Fibroblast of the aortic adventitia (primary cell): ENCODE data around the gene ATOH8. TPM values are rescaled to one million over a fixed set of nuclear protein-coding genes. Genes with fewer than 3 reads are reported as not detected.

Experiments used
- DNase-seq: peaks from one replicate; pipeline ENCODE4 v3.0.0-alpha.2; 2010; ENCODE audit warnings: low read depth
- H3K4me3 ChIP-seq: 2 replicates; pipeline ENCODE4 v1.5.1; 2011; ENCODE audit warnings: low read depth, mild to moderate bottlenecking, control low read depth, low read length, moderate library complexity
- total RNA-seq: library from RNA; depleted of rRNA; stranded (reverse); fragments of >200 nt; gene quantifications from 2 replicates; pipeline ENCODE4 v1.2.3, GENCODE V29; 2012; ENCODE audit warnings: low replicate concordance
- TF ChIP-seq, protein P1 (sequence below): IDR thresholded peaks from 2 replicates; pipeline ENCODE4 v1.5.1; 2011; ENCODE audit warnings: mild to moderate bottlenecking, low read length, control low read depth, inconsistent platforms; ENCODE audit not compliant: insufficient read depth

The ATOH8 gene
- total RNA-seq, 1 donor: 17.0 TPM

DNA sequence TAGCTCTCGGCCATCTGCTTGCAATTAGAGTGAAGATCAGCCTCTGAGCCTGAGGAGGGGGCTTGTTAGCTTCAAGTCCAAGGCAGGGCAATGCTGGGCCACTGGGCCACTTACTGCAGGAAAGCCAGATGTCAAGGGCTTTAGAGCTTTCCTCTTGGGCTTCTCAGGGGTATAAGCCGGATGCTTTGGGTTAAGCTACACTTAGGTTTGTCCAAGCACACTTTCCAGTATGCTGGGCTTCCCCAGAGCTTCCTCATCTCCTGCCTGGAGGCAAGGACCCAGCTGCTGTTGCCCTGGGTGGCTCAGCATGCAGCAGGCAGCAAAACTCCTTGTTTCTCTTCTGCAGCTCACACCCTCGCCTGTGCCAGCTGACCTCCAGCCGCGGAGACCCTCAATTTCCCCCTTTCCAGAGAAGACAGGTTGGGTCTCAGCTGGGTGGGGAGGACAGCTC is 29.0 kb upstream of the ATOH8 start:
- DNase-seq: no peak
- H3K4me3 ChIP-seq: no peak overlapping the region
- TF ChIP-seq, protein P1, sequence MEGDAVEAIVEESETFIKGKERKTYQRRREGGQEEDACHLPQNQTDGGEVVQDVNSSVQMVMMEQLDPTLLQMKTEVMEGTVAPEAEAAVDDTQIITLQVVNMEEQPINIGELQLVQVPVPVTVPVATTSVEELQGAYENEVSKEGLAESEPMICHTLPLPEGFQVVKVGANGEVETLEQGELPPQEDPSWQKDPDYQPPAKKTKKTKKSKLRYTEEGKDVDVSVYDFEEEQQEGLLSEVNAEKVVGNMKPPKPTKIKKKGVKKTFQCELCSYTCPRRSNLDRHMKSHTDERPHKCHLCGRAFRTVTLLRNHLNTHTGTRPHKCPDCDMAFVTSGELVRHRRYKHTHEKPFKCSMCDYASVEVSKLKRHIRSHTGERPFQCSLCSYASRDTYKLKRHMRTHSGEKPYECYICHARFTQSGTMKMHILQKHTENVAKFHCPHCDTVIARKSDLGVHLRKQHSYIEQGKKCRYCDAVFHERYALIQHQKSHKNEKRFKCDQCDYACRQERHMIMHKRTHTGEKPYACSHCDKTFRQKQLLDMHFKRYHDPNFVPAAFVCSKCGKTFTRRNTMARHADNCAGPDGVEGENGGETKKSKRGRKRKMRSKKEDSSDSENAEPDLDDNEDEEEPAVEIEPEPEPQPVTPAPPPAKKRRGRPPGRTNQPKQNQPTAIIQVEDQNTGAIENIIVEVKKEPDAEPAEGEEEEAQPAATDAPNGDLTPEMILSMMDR: no peak

DNA sequence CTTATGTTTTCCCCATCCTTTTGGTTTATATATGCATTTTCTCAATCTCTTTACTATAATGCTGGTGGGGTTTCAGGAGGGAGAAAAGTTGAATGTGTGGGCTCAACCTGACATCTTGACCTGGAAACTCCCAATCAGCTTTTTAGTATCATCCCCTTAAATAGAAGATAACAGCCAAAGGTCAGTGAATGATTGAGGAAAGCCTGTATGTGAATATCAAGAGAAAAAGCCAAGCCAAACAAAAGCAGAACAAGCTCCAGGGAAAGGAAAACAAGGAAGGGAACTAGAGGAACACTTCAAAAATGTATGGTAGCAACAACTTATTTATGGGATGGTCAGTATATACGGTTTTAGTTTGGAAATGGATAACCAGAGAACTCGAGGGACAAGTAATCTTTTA is 28.3 kb upstream of the ATOH8 start:
- TF ChIP-seq, protein P1: no peak
- no peak for DNase-seq
- H3K4me3 ChIP-seq: no peak overlapping the region

DNA sequence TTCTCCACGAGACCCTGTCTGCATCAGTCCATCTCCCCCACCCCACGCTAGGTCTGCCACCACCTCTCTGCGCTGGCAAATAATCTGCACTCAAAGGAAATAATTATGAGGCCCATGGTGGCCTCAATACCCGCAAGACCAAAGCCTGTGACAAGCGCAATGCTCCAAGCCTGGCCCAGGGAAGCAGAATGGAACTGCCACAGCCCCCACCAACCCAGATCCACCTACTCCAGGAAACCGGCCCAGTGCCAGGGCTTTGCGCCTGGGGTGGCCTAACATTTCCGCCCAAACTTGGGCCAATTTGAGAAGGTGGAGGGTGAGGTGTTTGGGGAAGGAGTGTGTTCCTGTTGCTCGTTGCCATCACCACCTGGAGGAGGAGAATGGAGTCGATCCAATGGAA is 26.0 kb upstream of the ATOH8 start:
- TF ChIP-seq, protein P1: no peak

DNA sequence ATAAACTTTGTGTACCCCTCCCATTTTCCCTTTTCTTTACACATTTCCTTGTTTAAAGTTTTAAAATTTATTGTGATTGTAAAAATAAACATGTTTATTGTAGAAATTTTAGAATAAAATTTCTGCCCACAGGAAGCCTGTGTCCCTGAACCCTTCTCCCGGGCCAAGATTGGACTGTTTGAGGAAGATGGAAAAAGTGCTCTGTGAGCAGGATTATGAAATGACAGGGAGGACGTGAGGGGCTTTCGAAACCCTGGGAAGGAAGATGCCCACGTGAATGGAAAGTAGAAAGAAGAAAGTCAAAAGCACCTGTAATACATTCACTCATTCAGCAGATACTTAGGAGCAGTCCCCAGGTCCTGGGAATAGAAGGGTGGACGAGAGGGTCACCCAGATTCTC is 25.4 kb upstream of the ATOH8 start:
- no peak for DNase-seq

More for the DNA sequence above, 26.0 kb upstream of the ATOH8 start:
- DNase-seq: no peak
- no peak overlapping the region for H3K4me3 ChIP-seq

DNA sequence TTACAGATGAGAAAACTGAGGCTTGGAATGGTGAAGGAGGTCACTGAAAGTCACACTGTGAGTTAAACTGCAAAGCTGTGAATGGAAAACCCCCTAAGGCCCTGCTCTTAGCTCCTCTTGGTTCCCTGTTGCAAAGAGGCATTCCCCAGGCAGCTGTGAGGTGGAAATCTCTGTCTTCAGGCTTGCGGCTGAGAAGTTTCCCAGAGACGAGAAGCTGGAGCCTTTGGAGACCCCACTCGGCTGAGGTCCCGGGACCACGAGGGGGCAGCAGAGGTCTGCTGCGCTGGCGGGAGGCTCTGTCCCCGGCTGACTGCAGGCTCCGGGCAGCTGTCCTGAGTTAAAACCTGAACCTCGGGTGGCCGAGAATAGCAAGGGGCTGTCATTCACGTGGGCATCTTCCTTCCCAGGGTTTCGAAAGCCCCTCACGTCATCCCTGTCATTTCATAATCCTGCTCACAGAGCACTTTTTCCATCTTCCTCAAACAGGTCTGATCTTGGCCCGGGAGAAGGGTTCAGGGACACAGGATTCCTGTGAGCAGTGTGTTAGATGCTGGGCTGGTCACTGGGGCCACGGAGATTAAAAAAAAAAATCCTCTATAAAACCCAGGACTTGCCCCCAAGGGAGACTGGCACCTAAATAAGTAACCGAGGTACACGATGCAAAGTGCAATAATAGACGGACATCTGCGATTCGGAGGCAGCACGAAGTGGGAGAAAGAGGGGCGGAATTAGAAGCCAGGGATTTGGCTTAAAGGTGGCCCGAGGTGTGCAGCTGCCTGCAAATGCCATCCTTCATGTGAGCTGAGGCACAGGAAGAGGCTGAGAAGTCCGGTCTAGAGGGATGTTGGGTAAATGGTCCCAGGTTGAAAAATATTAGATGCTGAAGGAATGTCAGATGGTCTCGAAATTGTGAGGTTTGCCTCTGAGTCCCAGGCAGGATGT is 24.6 kb upstream of the ATOH8 start:
- DNase-seq: peak; percentile 82
- TF ChIP-seq, protein P1: peak; percentile 99
- no peak overlapping the region for H3K4me3 ChIP-seq

More for the DNA sequence above, 25.4 kb upstream of the ATOH8 start:
- TF ChIP-seq, protein P1: no peak
- H3K4me3 ChIP-seq: no peak overlapping the region

DNA sequence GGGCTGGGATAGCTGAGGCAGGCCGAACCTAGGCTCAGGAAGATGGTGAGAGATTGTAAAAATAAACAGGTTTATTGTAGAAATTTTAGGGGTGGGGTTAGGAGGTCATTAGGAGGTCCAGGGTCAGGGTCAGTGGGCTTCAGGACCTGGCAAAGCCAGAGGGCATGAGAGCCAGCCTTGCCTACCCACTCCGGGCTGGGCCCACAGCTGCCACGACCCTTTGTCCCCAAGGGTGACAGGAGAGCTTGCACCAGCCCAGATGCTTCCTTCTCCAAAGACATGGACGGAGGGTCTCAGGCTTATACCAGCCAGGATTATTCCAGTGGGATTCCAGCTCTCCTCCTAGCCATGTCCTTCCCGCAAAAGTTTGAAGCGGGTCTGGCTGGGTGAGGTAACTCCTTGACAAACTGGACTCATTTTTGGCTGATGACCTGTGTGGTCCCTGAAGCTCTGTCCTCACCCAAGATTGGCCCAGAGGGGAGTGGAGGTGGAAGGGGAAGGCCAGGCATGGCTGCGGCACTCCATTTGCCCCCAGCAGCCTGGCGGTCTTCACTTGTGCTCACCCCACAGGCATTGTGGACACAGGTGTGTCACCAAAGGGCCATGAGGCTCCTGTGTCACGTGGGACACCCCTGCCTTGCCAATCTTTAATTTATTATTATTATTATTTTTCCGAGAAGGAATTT is 23.8 kb upstream of the ATOH8 start:
- TF ChIP-seq, protein P1: no peak
- H3K4me3 ChIP-seq: no peak overlapping the region
- DNase-seq: no peak
